HG03045 (cell line): ENCODE results near the gene AGBL5.

Experiments used
- ATAC-seq: cut with Tn5 transposase; IDR thresholded peaks from one replicate; pipeline ENCODE4 v1.9.1; 2021; ENCODE audit warnings: mild to moderate bottlenecking, moderate library complexity; ENCODE audit not compliant: unreplicated experiment

AGBL5 gene

GRCh38 chr2:27076323-27076722 lies 24.9 kb downstream of the AGBL5 start:
- ATAC-seq: no peak

GRCh38 chr2:27077231-27077630 lies 25.8 kb downstream of the AGBL5 start:
- no peak for ATAC-seq

GRCh38 chr2:27078267-27079194 lies 27.1 kb downstream of the AGBL5 start, which contains the start of gene EMILIN1:
Gene EMILIN1, plus strand, starts transcription at chr2:27078615. Its CDS starts 451 bp downstream, at chr2:27079066.
- ATAC-seq: no peak

GRCh38 chr2:27079233-27080139 lies 28.0 kb downstream of the AGBL5 start:
- ATAC-seq: no peak

GRCh38 chr2:27080140-27080469 lies 28.6 kb downstream of the AGBL5 start:
- no peak for ATAC-seq

GRCh38 chr2:27080603-27080936 lies 29.1 kb downstream of the AGBL5 start:
- no peak for ATAC-seq

GRCh38 chr2:27081984-27082772 lies 30.7 kb downstream of the AGBL5 start:
- no peak for ATAC-seq

GRCh38 chr2:27082773-27083409 lies 31.4 kb downstream of the AGBL5 start:
- no peak for ATAC-seq

GRCh38 chr2:27083410-27084296 lies 32.2 kb downstream of the AGBL5 start:
- ATAC-seq: no peak

- ATAC-seq: no peak
Measured at GRCh38 chr2:27084297-27085061, 33.0 kb downstream of the AGBL5 start.

GRCh38 chr2:27085062-27085672 lies 33.7 kb downstream of the AGBL5 start:
- no peak for ATAC-seq

GRCh38 chr2:27085673-27086089 lies 34.2 kb downstream of the AGBL5 start:
- ATAC-seq: peak; percentile 3

- ATAC-seq: peak; percentile 80
Measured at GRCh38 chr2:27086090-27086723, 34.7 kb downstream of the AGBL5 start.

GRCh38 chr2:27086724-27087593 lies 35.5 kb downstream of the AGBL5 start, which contains the start of gene KHK:
Gene KHK, plus strand, starts transcription at chr2:27086772. Its CDS starts 488 bp downstream, at chr2:27087260.
- ATAC-seq: peak; percentile 14

GRCh38 chr2:27087823-27088410 lies 36.4 kb downstream of the AGBL5 start:
- ATAC-seq: no peak

- no peak for ATAC-seq
Measured at GRCh38 chr2:27088634-27089033, 37.2 kb downstream of the AGBL5 start.
